Myocyte (in vitro differentiated cells): ENCODE data around the gene OR8D2. TPM values are rescaled to one million over a fixed set of nuclear protein-coding genes. Genes with fewer than 3 reads are reported as not detected.

Source experiments
- DNase-seq: peaks from one replicate; pipeline ENCODE4 v3.0.0-alpha.2; 2012; ENCODE audit warnings: low read depth
- polyA plus RNA-seq: library from polyadenylated mRNA; unstranded; fragments of >200 nt; gene quantifications from one replicate; pipeline ENCODE4 v1.2.1, GENCODE V29; 2012; ENCODE audit warnings: missing spikeins
- total RNA-seq: library from RNA; depleted of rRNA; stranded (reverse); fragments of >200 nt; gene quantifications from 2 replicates; pipeline ENCODE4 v1.2.3, GENCODE V29; 2014

OR8D2 gene, protein sequence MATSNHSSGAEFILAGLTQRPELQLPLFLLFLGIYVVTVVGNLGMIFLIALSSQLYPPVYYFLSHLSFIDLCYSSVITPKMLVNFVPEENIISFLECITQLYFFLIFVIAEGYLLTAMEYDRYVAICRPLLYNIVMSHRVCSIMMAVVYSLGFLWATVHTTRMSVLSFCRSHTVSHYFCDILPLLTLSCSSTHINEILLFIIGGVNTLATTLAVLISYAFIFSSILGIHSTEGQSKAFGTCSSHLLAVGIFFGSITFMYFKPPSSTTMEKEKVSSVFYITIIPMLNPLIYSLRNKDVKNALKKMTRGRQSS
- total RNA-seq, result not detected in 2 replicates
- polyA plus RNA-seq, result not detected

DNA sequence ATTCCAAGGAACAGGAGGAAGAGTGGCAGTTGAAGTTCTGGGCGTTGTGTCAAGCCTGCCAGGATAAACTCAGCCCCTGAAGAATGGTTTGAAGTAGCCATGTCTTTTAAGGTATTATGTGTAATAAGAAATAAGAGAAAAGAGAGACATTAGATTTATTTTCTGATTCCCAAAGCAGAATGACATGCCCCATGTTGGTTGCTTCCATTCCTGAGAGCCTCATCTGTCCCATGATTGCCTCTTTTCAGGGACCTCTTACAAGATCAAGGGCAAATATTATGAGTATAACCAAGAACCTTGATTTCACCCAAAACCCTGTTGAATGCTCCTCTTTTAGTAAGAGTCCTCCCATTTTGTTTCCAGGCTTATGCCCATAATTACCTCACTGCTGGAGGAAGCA lies at the start of gene OR8D2:
OR8D2 (minus strand) TSS at position 101 of the 400 bp plus-strand sequence; CDS start at position 101, 0 bp downstream.
- DNase-seq, result no peak

DNA sequence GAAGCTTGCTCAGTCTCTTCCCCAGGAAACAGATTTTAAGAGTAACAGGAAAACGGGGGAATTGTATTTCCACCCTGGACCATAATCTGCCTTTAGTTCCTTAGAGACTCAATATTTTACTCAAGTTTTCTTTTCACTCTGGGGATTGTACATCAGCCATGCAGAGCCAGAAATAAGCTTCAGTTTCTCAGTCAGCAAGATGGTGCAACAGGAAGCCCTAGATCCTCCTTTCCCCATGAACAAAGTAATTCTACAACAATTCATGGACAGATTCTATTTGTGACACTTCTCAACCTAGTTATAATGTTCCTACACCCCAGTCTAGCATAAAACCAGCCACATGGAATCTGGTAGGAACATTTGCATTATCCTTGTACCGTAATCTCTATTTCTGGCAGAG lies 39.6 kb upstream of the OR8D2 start:
- DNase-seq, result no peak

DNA sequence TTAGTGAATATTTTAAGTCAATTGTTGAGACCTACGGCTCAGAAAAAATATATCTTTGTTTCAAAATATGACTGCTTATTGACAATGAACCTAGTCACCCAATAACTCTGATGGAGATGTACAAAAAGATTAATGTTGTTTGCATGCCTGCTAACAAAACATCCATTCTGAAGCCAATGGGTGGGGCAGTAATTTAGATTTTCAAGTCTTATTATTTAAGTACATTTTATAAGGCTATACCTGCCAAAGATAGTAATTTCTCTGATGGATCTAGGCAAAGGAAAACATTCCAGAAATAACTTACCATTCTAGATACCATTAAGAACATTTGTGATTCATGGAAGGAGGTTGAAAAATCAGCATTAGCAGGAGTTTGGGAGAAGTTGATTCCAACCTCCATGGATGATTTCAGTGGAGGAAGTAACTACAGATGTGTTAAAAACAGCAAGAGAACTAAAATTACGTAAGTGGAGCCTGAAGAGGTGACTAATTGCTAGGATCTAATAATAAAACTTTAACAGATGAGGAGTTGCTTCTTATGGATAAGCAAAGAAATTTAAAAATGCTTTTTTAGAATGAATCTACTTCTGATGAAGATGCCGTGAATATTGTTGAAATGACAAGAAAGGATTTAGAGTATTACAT lies 26.4 kb upstream of the OR8D2 start:
- DNase-seq, result no peak

DNA sequence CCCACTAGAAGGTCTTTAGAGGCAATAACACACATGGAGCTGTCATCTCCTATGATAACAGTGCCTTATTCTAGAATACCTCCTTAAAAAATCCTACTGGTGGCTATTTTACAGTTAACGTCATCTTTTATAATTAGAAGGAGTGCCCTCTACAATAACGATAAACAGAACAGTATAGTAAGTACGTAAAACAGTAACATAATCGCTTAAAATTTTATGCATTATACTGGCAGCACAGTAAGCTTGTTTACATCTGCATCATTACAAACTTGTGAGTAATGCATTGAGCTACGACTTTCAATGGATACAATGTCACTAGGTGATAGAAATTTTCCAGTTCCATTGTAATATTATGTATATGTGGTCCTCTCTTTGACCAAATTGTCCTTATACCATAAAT lies 24.3 kb upstream of the OR8D2 start:
- DNase-seq, result no peak

DNA sequence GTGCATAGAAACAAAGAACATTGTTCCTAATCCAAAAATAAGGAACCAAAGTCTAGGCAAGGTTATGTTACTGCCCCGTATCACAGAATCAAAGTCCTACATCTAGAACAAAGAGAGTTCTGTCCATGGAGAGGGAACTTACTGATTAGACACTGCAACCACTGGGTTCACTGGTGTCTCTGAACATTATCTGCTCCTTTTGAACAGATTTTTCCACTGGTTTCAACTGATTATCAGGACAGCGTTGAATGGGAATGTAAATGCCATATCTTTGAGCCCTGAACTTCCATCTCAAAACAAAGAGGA lies 20.1 kb upstream of the OR8D2 start:
- no peak for DNase-seq

DNA sequence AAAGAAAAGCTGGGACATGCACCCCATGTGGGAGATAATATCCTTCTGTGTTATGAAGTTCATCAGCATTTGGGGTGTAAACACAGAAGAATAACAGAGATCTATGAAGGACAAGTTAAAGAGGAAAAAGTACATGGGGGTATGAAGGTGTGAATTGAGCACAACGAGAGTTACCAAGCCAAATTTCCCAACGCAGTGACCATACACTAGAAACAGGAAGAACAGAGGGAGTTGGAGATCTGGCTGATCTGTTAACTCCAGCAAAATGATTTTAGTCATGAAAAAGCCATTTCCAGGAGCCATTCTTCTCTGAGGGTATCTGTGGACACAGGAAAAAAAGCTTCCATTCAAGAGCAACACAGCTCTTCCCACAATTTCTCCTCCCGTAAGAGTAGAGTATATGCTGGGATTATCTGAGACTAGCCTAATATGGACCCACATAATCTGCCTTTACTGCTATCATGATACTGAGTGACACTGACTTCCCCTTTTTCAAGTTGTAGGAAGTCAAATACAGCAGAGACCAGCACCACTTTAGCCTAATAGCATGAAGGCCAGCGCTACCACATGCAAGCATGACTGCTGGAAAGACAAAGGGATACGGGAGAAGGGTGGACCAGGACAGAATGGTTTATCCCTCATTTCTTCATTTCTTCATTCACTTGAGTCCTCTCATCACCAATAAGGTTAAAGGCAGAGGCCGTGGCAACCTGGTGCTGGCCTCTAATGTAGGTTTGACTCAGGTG lies 19.6 kb upstream of the OR8D2 start:
- no peak for DNase-seq

DNA sequence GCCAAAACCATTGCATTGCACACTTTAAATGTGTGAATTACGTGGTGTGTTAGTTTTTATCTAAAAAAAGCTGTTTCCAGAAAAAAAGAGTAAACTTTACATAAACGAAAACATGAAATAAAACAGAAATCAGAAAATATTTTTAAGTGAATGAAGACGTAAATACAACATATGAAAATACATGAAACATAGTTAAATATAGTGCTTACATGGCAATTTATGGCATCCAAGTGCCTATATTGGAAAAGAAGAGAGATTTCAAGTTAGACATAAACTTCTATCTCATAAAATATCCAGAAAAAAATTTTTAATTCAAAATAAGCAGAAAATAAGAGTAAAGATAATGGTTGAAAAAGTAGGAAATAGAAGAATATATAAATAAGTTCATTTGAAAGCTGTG lies 11.9 kb upstream of the OR8D2 start:
- no peak for DNase-seq

DNA sequence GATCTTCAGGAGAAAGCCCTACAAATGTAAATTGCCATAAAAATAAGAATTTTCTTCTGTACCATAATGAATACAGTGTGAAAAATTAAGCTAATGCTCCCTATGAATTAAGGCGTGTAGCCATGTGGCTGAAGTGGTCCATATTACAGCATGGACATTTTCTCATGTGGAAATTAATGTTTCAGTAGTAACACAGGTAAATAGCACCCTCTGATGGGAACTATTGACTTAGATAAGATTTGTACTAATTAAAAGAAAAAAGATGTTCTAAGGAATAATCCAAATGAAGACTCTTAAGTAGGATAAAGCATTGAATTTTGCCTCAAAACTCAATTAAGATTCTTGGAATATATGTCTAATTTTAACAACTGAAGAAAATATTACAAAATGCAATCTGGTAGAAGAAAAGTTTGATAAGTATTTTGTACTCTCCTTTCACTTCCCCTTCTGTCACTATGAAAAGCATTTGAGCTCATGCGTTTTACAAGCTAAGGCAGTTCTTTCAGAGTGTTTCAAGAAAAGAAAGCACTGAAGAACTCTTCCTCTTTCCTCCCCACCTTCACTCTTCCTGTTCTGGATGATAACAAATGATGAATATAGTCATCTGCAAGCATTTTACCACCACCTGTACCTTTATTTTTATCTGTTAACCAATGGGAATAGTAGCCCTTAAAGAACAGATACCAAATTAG lies 9.9 kb upstream of the OR8D2 start:
- peak; percentile 14 for DNase-seq

DNA sequence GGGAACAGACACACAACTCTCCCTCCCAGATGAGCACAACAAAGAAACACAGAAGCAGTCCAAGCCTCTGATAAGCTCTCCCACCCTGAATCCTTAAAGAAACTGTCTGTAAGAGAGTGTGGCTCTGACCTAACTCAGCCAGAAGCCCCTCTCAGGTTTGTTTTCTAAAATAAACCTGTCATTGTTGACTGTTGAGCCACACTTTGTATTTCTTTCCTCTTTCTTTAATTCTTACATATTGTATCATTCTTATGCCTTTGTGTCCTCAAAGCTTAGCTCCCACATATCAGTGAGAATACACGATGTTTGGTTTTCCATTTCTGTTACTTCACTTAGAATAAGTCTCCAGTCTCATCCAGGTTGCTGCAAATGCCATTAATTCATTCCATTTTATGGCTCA lies 7.8 kb upstream of the OR8D2 start:
- no peak for DNase-seq

DNA sequence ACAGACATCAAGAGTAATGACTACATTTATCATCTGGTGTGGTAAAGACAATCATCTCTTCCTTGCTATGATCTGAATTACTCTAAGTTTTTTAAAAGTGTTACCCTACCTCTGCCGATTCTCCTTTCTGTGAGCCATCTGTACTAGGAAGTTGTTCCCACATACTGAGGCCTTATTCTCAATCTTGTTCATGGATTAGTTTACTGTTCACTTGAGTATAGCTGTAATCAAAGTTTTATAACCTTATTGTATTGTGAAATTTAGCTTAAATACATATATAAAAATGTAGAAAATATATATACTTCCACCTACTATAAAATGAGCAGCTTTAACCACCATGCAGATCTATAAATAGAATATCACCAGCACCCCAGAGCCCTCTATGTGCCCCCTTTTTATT lies 2.4 kb upstream of the OR8D2 start:
- DNase-seq, result no peak

DNA sequence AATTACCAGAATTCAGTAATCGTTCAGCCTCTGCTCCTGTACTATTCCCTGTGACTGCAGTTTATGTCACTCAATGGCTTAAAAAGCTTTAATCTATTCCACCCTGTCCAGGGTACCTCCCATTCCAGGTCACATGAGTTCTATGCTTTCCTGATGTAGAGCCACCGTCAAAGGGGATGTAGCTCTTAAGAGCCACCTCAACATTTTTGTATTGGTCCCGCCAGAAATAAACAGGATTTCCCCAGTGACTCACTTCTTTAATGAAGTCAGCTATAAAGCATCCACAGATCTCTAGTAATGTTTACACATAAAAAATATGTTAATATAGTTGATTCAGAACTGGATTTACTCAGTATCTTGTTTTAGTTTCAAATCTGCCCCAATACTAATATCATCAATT lies 4.9 kb downstream of the OR8D2 start:
- DNase-seq, result no peak

DNA sequence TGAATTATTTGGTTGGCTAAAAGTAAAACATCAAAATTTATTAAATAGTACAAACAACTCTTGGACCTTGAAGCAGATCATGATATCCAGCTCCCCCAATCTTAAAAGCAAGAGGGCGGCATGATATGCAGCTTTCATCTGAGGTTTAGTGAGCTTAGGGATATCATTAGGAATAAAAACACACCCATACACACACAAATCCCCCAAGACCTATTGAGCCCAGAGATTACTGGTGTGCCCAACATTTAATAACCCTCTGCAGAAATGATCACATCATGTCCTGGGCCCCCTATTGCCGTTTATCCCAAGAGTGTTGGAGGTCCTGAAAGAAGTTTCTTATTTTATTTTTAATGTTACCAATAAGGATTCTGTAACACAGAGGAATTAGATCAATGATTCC lies 6.1 kb downstream of the OR8D2 start, which contains the start of gene OR8D1:
OR8D1 (minus strand) TSS at position 101 of the 400 bp plus-strand sequence. CDS start 3,183 bp downstream, outside the sequence.
- no peak for DNase-seq

DNA sequence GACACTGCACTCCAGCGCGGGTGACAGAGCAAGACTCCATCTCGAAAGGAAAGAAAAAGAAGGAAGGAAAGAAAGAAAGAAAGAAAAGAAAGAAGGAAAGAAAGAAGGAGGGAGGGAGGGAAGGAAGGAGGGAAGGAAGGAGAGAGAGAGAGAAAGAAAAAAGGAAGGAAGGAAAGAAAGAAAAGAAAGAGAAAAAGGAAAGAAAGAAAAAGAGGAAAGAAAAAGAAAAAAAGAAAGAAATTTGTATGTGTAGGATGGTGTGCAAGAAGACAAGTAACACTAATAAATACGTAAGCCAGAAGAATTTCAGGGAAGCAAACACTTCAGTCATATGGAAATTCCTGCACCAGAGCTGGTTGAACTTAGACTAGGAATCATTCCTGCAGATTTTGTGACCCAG lies 6.9 kb downstream of the OR8D2 start:
- no peak for DNase-seq

DNA sequence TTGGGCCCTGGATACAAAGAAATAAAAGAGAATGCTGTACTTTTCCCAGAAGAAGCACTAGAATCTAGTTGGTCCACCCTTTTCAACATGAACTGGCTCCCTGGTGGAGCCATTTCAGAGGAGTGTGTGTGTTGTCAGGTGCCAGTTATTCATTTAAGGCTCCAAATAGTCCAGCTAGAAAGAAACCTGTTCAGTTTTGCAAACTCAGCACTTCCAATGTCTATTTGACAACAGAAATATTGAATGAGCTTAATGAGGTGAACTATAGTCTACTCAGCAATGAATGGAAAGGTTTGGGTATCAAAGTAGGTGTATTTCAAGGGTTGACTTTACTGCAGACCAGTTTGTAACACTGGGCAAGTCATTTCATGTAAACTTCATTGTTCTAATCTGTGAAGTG lies 8.3 kb downstream of the OR8D2 start:
- no peak for DNase-seq

DNA sequence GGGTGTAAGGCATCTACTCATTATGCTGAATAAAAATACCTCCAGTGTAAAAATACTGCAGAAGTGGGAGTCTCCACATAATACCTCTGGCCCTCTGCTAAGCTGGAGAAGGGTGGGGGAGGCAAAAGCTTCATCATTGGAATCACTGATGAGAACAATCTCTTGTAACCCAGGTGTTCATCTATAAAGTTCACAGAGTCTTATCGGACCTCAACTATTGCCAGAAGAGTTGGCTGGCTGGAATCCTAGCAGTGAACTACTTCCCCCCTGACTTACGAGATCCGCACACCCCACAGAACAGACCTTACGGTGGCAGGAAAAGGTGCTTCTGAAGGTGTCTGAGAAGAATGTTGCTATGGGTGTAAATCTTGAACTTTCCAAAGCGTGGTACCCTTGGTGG lies 8.7 kb downstream of the OR8D2 start:
- no peak for DNase-seq

DNA sequence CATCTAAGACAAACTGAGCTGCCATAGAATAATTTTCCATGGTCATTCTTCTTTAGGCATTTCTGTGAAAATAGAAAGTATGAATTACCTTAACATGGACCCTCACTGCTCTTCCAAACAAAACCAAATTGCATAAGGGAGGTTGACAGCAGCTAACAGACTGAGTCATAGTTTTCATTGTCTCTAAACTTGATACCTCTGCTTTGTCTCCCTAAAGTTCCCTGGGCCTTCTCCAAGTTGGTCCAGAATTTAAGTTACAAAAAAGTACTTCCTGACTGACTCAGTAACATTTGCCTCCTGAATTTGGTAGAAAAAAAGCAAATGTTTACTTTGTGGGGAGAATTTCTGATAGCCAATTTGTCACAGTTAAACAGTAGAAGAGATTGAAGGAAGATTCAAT lies 9.3 kb downstream of the OR8D2 start:
- peak; percentile 18 for DNase-seq

DNA sequence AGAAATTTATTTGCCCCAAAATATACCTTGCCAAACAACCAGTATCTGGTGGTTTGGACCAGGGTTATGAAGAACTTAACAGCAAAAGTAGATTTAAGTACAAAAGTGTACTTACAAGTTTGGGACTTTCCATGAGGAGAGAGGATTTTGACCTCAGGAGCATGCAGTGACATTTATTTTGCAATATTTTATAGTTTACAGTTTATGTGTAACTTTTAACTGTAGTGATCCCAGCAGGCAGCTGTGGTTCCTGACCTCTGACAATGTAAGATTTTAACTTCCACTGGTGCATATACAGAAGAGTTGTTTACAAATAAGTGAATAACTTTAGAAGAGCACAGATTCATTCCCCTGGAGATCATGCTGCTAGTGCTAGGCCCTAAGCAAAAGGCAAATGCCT lies 12.9 kb downstream of the OR8D2 start:
- DNase-seq, result no peak

DNA sequence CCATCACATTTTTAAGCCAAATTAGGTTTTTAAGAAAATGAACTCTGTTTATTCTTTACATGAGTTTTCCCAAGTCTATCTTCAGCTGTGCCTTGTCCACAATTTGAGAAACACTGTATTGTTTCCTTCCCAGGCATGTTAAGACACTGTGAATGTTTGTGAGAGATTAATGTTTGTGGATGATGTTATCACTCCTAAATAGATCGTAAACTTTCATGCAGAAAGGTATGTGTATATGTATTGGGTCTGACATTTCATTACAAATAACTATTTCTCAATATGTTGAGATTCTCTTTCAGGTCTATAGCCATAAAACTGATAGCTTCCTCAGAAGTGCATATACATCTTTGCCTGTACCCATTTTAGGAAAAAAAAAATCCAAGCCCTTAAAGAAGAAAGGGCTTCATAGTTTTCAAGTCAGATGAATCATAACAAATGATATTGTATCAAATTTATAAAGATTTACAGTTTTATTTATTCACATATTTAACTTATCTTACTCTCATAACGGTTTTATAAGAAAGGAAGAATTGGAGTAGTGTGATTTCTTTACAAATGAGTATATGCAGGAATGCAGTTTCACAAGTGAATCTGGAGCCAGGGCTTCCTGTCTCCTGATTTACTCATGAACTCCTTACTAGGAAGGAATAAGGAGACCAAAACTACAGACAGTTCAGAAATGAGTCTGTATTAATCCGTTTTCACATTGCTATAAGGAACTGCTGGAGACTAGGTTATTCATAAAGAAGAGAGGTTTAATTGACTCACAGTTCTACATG lies 17.5 kb downstream of the OR8D2 start:
- no peak for DNase-seq

DNA sequence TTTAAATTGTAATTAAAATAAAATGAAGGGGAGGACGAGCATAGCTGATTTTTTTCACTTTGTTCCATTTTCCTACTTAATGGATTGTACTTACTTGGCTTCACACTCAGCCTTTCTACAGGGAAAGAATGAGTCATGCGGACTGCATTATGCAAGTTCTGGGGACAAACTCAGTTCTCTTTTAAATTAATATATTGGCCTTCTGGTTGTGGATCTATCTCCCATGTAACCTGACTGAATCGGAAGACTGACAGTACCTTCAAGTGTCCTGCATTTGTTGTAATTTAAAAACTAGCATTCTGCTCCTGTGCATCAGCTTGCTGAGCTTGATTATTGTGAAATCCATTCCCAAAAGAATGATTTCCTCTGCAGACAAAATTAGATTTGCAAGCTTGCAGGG lies 18.4 kb downstream of the OR8D2 start:
- peak; percentile 21 for DNase-seq

DNA sequence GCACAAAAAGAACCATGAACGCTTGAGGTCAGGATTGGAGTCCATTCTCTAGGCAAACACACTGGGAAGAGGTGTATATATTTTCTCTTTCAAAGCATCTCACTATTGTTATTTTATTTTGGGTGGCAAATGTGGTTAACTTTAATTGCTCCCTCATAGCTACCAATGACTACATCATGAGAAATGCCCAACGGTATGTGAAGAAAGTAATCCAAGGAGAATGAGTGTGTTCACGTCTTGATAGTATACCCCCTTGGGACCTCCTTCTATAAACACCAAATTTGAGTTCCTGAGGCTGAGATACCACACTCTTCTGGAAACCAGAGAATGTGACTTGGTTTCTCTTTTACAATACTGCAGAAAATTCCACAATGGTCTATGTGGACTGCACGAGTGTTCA lies 22.1 kb downstream of the OR8D2 start:
- no peak for DNase-seq

DNA sequence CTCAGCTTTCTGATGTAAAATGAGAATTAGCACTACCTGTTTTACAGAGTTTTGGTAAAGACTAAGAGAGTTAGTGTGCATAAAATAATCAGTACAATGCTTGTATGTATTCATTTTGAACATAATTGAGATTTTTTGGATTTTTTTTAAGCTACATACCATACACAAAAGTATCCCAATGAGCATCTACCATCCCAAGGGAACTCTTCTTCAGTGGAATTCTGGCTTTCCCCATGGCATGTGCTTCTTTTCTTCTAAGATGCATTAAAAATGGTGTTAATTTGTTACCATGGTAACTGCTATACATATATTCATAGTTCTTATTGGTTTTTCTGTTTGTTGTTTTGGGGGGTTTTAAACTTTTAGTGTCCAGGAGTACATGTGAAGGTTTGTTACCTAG lies 24.0 kb downstream of the OR8D2 start:
- DNase-seq, result no peak
